Muscle layer of duodenum (tissue), 2 donors: ENCODE measurements around the gene TEX261.
"Not testable (repeated sequence)": the region's sequence is repeated elsewhere in the genome, so short reads cannot be mapped to it uniquely, and the experiment has no call there.

ENCODE experiments used
- H3K27ac ChIP-seq: one replicate; pipeline ENCODE4 v1.7.0; 2013; ENCODE audit warnings: mild to moderate bottlenecking, low read length
- H3K27me3 ChIP-seq: one replicate; pipeline ENCODE4 v1.7.0; 2013; ENCODE audit warnings: low read depth, mild to moderate bottlenecking, control low read depth, low read length
- H3K36me3 ChIP-seq, 2 donors: one replicate each; pipeline ENCODE4 v1.7.0; 2013; ENCODE audit warnings: low read length in 2 of 2, control low read depth in 1 of 2, mild to moderate bottlenecking in 1 of 2; ENCODE audit not compliant: insufficient read depth in 2 of 2, control insufficient read depth in 1 of 2
- H3K4me1 ChIP-seq, 2 donors: one replicate each; pipeline ENCODE4 v1.7.0; 2013; ENCODE audit warnings: low read length in 2 of 2, mild to moderate bottlenecking in 2 of 2, control low read depth in 1 of 2, moderate library complexity in 1 of 2; ENCODE audit not compliant: insufficient read depth in 2 of 2, control insufficient read depth in 1 of 2
- H3K4me3 ChIP-seq, 2 donors: one replicate each; pipeline ENCODE4 v1.7.0; 2013; ENCODE audit warnings: low read length in 2 of 2, low read depth in 1 of 2, mild to moderate bottlenecking in 1 of 2
- H3K9me3 ChIP-seq, 2 donors: one replicate each; pipeline ENCODE4 v1.7.0; 2013; ENCODE audit warnings: low read length in 2 of 2, control low read depth in 1 of 2, mild to moderate bottlenecking in 1 of 2; ENCODE audit not compliant: control insufficient read depth in 1 of 2
- donor health status: healthy.

Gene TEX261

GRCh38 chr2:71006955-71007799 lies 12.5 kb upstream of the TEX261 start:
- H3K4me3 ChIP-seq, result no peak overlapping the region
- H3K9me3 ChIP-seq, result no peaks in the 10 kb centered on the region
- H3K27ac ChIP-seq, result no peak overlapping the region
- H3K27me3 ChIP-seq, result no peaks in the 10 kb centered on the region
- H3K4me1 ChIP-seq, result no peaks in the 10 kb centered on the region
- no peaks in the 10 kb centered on the region for H3K36me3 ChIP-seq

GRCh38 chr2:71006323-71006722 lies 11.7 kb upstream of the TEX261 start:
- H3K27ac ChIP-seq, result no peak overlapping the region
- no peaks in the 10 kb centered on the region for H3K36me3 ChIP-seq

GRCh38 chr2:71005271-71006202 lies 10.9 kb upstream of the TEX261 start:
- H3K27me3 ChIP-seq, result no peaks in the 10 kb centered on the region
- no peak overlapping the region for H3K27ac ChIP-seq
- no peaks in the 10 kb centered on the region for H3K9me3 ChIP-seq
- H3K4me1 ChIP-seq, result peaks cover 0 to 8% of the 10 kb centered on the region in 2 donors
- no peak overlapping the region for H3K4me3 ChIP-seq
- no peaks in the 10 kb centered on the region for H3K36me3 ChIP-seq

More at GRCh38 chr2:71006323-71006722, 11.7 kb upstream of the TEX261 start:
- H3K4me3 ChIP-seq, result no peak overlapping the region
- H3K4me1 ChIP-seq, result no peaks in the 10 kb centered on the region
- no peaks in the 10 kb centered on the region for H3K9me3 ChIP-seq
- H3K27me3 ChIP-seq, result no peaks in the 10 kb centered on the region

- Histone ChIP-seq H3K27ac (no peak overlapping the region), H3K4me3 (no peak overlapping the region), H3K36me3 (no peaks in the 10 kb centered on the region), H3K9me3 (no peaks in the 10 kb centered on the region), H3K4me1 (peaks cover 0 to 8% of the 10 kb centered on the region in 2 donors), H3K27me3 (no peaks in the 10 kb centered on the region)
Observed at GRCh38 chr2:71004857-71005256, 10.2 kb upstream of the TEX261 start.

GRCh38 chr2:71003966-71004755 lies 9.5 kb upstream of the TEX261 start:
- H3K4me3 ChIP-seq, result no peak overlapping the region
- H3K27me3 ChIP-seq, result no peaks in the 10 kb centered on the region
- H3K27ac ChIP-seq, result no peak overlapping the region
- H3K36me3 ChIP-seq, result no peaks in the 10 kb centered on the region
- no peaks in the 10 kb centered on the region for H3K9me3 ChIP-seq
- H3K4me1 ChIP-seq, result peaks cover 0 to 8% of the 10 kb centered on the region in 2 donors

GRCh38 chr2:71003396-71003795 lies 8.7 kb upstream of the TEX261 start:
- no peaks in the 10 kb centered on the region for H3K9me3 ChIP-seq
- no peak overlapping the region for H3K4me3 ChIP-seq
- H3K27ac ChIP-seq, result no peak overlapping the region
- peaks cover 0 to 8% of the 10 kb centered on the region in 2 donors for H3K4me1 ChIP-seq
- H3K36me3 ChIP-seq, result no peaks in the 10 kb centered on the region
- H3K27me3 ChIP-seq, result no peaks in the 10 kb centered on the region

- peaks cover 0 to 8% of the 10 kb centered on the region in 2 donors for H3K4me1 ChIP-seq
- no peak overlapping the region for H3K4me3 ChIP-seq
- no peak overlapping the region for H3K27ac ChIP-seq
- H3K36me3 ChIP-seq, result no peaks in the 10 kb centered on the region
- H3K9me3 ChIP-seq, result no peaks in the 10 kb centered on the region
- H3K27me3 ChIP-seq, result no peaks in the 10 kb centered on the region
Observed at GRCh38 chr2:71001981-71002570, 7.4 kb upstream of the TEX261 start.

- H3K36me3 ChIP-seq, result no peaks in the 10 kb centered on the region
- H3K27ac ChIP-seq, result no peak overlapping the region
- H3K4me3 ChIP-seq, result no peak overlapping the region
- H3K9me3 ChIP-seq, result no peaks in the 10 kb centered on the region
- H3K27me3 ChIP-seq, result no peaks in the 10 kb centered on the region
- peaks cover 0 to 8% of the 10 kb centered on the region in 2 donors for H3K4me1 ChIP-seq
Observed at GRCh38 chr2:71001592-71001927, 6.9 kb upstream of the TEX261 start.

- Histone ChIP-seq H3K27me3 (no peaks in the 10 kb centered on the region), H3K36me3 (no peaks in the 10 kb centered on the region), H3K4me3 (peak overlapping the region; percentile 39 to 70), H3K4me1 (peaks cover 0 to 8% of the 10 kb centered on the region in 2 donors), H3K9me3 (no peaks in the 10 kb centered on the region), H3K27ac (no peak overlapping the region)
Observed at GRCh38 chr2:71000780-71001591, 6.3 kb upstream of the TEX261 start.

GRCh38 chr2:70999931-71000330 lies 5.3 kb upstream of the TEX261 start:
- not testable (repeated sequence) for H3K27me3 ChIP-seq, H3K4me3 ChIP-seq
- H3K4me1 ChIP-seq, result peaks cover 0 to 16% of the 10 kb centered on the region in 2 donors

More at GRCh38 chr2:70999931-71000330, 5.3 kb upstream of the TEX261 start:
- not testable (repeated sequence) for H3K36me3 ChIP-seq, H3K9me3 ChIP-seq, H3K27ac ChIP-seq
